C1 segment of cervical spinal cord (tissue), 14 donors: ENCODE measurements around the gene DYNC2I2.
"Not testable (repeated sequence)": the region's sequence is repeated elsewhere in the genome, so short reads cannot be mapped to it uniquely, and the experiment has no call there.

Experiments used
- DNase-seq, 14 donors: peaks; one replicate each; lab custom pipeline; 2025; lab: John Stamatoyannopoulos, UW

The DYNC2I2 gene

GRCh38 chr9:128617943-128618342 lies 38.7 kb downstream of the DYNC2I2 start:
- DNase-seq: no peak

- no peak for DNase-seq
Measured at GRCh38 chr9:128615571-128615970, 41.1 kb downstream of the DYNC2I2 start.

- no peak for DNase-seq
Measured at GRCh38 chr9:128614728-128615127, 41.9 kb downstream of the DYNC2I2 start.

- no peak for DNase-seq
Measured at GRCh38 chr9:128611600-128612394, 44.9 kb downstream of the DYNC2I2 start.

GRCh38 chr9:128610897-128611296 lies 45.8 kb downstream of the DYNC2I2 start:
- DNase-seq: no peak

GRCh38 chr9:128607642-128608350 lies 48.9 kb downstream of the DYNC2I2 start:
- DNase-seq: peak in 13 of 14 donors; percentile 7 to 99 (median 78)

- no peak for DNase-seq
Measured at GRCh38 chr9:128603697-128604096, 53.0 kb downstream of the DYNC2I2 start.

GRCh38 chr9:128600099-128600498 lies 56.5 kb downstream of the DYNC2I2 start:
- no peak for DNase-seq

GRCh38 chr9:128595471-128595870 lies 61.2 kb downstream of the DYNC2I2 start:
- DNase-seq: no peak

GRCh38 chr9:128593856-128594255 lies 62.8 kb downstream of the DYNC2I2 start:
- DNase-seq: no peak

- DNase-seq: no peak
Measured at GRCh38 chr9:128593039-128593438, 63.6 kb downstream of the DYNC2I2 start.

- DNase-seq: no peak
Measured at GRCh38 chr9:128588581-128589233, 67.9 kb downstream of the DYNC2I2 start.

- no peak for DNase-seq
Measured at GRCh38 chr9:128587453-128587852, 69.2 kb downstream of the DYNC2I2 start.

- not testable (repeated sequence) for DNase-seq
Measured at GRCh38 chr9:128586934-128587333, 69.7 kb downstream of the DYNC2I2 start.

GRCh38 chr9:128585155-128585554 lies 71.5 kb downstream of the DYNC2I2 start:
- not testable (repeated sequence) for DNase-seq
